T-cell (primary cell): ENCODE results near the gene TPD52L1. TPM values are rescaled to one million over a fixed set of nuclear protein-coding genes. Genes with fewer than 3 reads are reported as not detected.

Experiments
- ATAC-seq, 4 experiments: fragments of 200-7000 bp in 3 of 4; fragments of 150-1000 bp in 1 of 4; cut with Tn5 transposase; replicated peaks in 1 of 4; 1 replicate in 3 of 4; 2 replicates in 1 of 4; pipeline ENCODE4 v1.10.0; 2021; ENCODE audit warnings: moderate library complexity in 3 of 4, mild to moderate bottlenecking in 2 of 4, moderate number of reproducible peaks in 1 of 4
- CTCF ChIA-PET, 2 donors: fragments of 300-600 bp; sonication (Branson Sonifier 250); formaldehyde crosslinking; loops; one replicate each; lab custom pipeline; 2022; ENCODE audit warnings: antibody characterized with exemption in 2 of 2; lab: Charles Lee
- POLR2A ChIA-PET, 2 donors: fragments of 300-600 bp; sonication (Branson Sonifier 250); formaldehyde crosslinking; loops; one replicate each; lab custom pipeline; 2022; ENCODE audit warnings: antibody characterized with exemption in 2 of 2; lab: Charles Lee
- DNase-seq, 35 experiments: peaks; one replicate each; pipeline versions ENCODE4 v3.0.0 to v3.0.0-alpha.2; 2013 to 2023
- H3K27ac ChIP-seq: one replicate; pipeline ENCODE4 v1.5.1; 2013; ENCODE audit warnings: low read length
- H3K27me3 ChIP-seq, 2 experiments: replicated peaks in 1 of 2; 1 replicate in 1 of 2; 2 replicates in 1 of 2; pipeline versions ENCODE4 v1.6.1 to v1.7.0; 2013; ENCODE audit warnings: low read length in 1 of 2, mixed read lengths in 1 of 2; ENCODE audit not compliant: control insufficient read depth in 2 of 2, insufficient read depth in 2 of 2; ENCODE audit errors: extremely low read depth in 1 of 2
- H3K36me3 ChIP-seq, 2 donors: 1 replicate in 1 of 2; 2 replicates in 1 of 2; pipeline versions ENCODE4 v1.6.1 to v1.7.0; 2013; ENCODE audit warnings: low read length in 1 of 2; ENCODE audit not compliant: control insufficient read depth in 2 of 2, insufficient read depth in 1 of 2; ENCODE audit errors: extremely low read depth in 1 of 2
- H3K4me1 ChIP-seq, 2 experiments: 1 replicate in 1 of 2; 2 replicates in 1 of 2; pipeline versions ENCODE4 v1.6.1 to v1.7.0; 2013; ENCODE audit warnings: low read length in 2 of 2, mixed read lengths in 1 of 2; ENCODE audit not compliant: insufficient read depth in 2 of 2, control insufficient read depth in 1 of 2; ENCODE audit errors: extremely low read depth in 1 of 2
- H3K4me3 ChIP-seq, 2 donors: 1 replicate in 1 of 2; 2 replicates in 1 of 2; pipeline versions ENCODE4 v1.5.1 to v1.7.0; 2013; ENCODE audit warnings: mild to moderate bottlenecking in 2 of 2, low read length in 1 of 2, moderate library complexity in 1 of 2; ENCODE audit not compliant: control insufficient read depth in 1 of 2; ENCODE audit errors: extremely low read depth in 1 of 2
- H3K9me3 ChIP-seq: 2 replicates; pipeline ENCODE4 v1.7.0; 2013
- H3K27ac Mint-ChIP-seq, 2 donors: one replicate each; pipeline ENCODE4 v1.8.0; 2020 to 2021; ENCODE audit warnings: mild to moderate bottlenecking in 2 of 2, mixed read lengths in 2 of 2
- H3K27me3 Mint-ChIP-seq, 2 donors: one replicate each; pipeline ENCODE4 v1.8.0; 2021 to 2022; ENCODE audit warnings: mixed read lengths in 2 of 2
- H3K36me3 Mint-ChIP-seq: one replicate; pipeline ENCODE4 v1.8.0; 2021; ENCODE audit warnings: mixed read lengths
- H3K4me1 Mint-ChIP-seq, 3 donors: one replicate each; pipeline ENCODE4 v1.8.0; 2020 to 2022; ENCODE audit warnings: mixed read lengths in 3 of 3, mild to moderate bottlenecking in 1 of 3
- H3K4me3 Mint-ChIP-seq, 3 donors: one replicate each; pipeline ENCODE4 v1.8.0; 2020 to 2022; ENCODE audit warnings: mild to moderate bottlenecking in 3 of 3, mixed read lengths in 3 of 3, moderate library complexity in 3 of 3
- H3K9me3 Mint-ChIP-seq, 3 donors: one replicate each; pipeline ENCODE4 v1.8.0; 2020 to 2022; ENCODE audit warnings: mixed read lengths in 3 of 3
- WGBS: methylation state at CpG from one replicate; pipeline ENCODE4 v1.1.5; 2013; ENCODE audit warnings: missing lambda C conversion rate; ENCODE audit not compliant: insufficient coverage; 5-methylcytosine and 5-hydroxymethylcytosine counted together
- total RNA-seq, 35 experiments: library from RNA in 6 of 35; stranded (reverse) in 6 of 35; fragments of 120-200 nt in 1 of 35; gene quantifications; one replicate each; pipeline versions ENCODE4 v1.2.1 to v1.2.4 and lab custom pipeline; 2013 to 2026

The TPD52L1 gene
- total RNA-seq, 5 donors from 2014 or later (not counting 1 experiment from before 2014, with no cell fraction given), result 0.20 to 0.89 (median 0.47) TPM; not detected in 1

DNA sequence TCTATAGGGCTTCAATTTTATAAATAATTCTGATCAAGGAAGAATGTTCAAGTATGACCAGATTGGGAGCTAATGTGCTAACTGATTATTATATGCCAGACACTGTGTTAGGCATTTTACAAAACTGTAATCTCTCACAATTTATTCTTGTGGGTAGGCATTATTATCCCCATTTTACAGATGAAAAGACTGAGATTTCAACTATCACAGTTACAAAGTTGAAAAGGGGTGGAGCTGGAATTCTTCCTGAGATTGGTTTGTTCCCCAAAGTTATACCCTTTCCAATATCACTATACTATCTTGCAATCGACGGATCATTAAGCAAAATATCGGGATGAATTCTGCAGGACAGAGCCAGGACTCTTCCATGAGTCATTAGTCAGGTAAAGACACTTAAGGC, 57.1 kb downstream of the TPD52L1 start:
- Histone ChIP-seq H3K4me3 (no peak overlapping the region), H3K27me3 (peaks cover 0 to 3% of the 10 kb centered on the region in 2 experiments), H3K9me3 (no peaks in the 10 kb centered on the region), H3K27ac (no peak overlapping the region), H3K4me1 (no peaks in the 10 kb centered on the region), H3K36me3 (no peaks in the 10 kb centered on the region)
- ChIA-PET POLR2A (no interaction called here), CTCF (interaction anchor here in 1 of 2 donors (1.1 kb wide), 1 partner anchor 17 kb away, joined by 7 read pairs; no protein-coding TSS in a partner anchor)
- ATAC-seq (no peak), DNase-seq (no peak)
- H3K36me3 Mint-ChIP-seq, result no peaks in the 10 kb centered on the region
- no peaks in the 10 kb centered on the region for H3K4me1 Mint-ChIP-seq
- no peak overlapping the region for H3K27ac Mint-ChIP-seq
- H3K27me3 Mint-ChIP-seq, result peaks cover 4 to 9% of the 10 kb centered on the region in 2 donors
- H3K4me3 Mint-ChIP-seq, result no peak overlapping the region
- no peaks in the 10 kb centered on the region for H3K9me3 Mint-ChIP-seq
- no CpG with 5 or more reads among the region's 3 CpGs for WGBS

DNA sequence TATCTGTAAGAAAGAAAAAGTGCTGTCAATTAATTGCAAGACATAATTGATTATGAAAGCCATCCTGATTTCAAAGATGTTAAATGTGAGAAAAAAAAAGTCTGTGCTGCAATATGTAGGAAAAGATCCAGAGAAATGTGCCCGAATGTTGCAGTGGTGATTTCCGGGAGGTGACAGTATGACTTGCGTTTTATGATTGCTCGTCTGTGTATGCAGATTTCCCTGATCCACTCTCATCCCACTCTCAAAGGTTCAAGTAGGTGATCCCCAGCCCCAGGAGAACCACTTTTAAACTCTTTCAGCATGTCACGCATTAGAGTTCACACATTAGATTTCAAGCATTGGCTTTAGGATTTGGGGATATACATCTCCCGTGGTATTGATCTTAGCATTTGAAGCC, 57.8 kb downstream of the TPD52L1 start:
- H3K9me3 Mint-ChIP-seq, result no peaks in the 10 kb centered on the region
- H3K36me3 Mint-ChIP-seq, result no peaks in the 10 kb centered on the region
- H3K4me3 Mint-ChIP-seq, result no peak overlapping the region

DNA sequence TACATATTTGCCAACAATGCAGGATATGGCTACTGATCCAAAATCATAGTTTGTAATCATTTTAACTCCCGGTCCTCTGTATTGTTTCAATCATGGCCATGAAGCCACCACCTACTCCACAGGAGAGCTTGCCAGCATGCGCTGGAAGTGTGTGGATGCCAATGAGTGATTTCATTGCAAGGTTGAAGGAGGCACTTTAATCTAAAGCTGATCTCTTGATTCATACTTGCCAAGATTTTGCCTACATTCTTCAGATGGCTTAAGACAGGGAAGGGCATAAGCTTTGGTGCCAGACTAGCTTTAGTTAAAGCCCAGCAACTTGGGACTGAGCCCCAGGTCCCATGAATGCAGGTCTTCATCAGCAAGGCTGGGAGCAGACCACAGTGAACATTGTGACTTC, 58.8 kb downstream of the TPD52L1 start:
- Histone ChIP-seq H3K4me3 (no peak overlapping the region), H3K9me3 (no peaks in the 10 kb centered on the region), H3K4me1 (no peaks in the 10 kb centered on the region), H3K36me3 (no peaks in the 10 kb centered on the region), H3K27me3 (peaks cover 0 to 3% of the 10 kb centered on the region in 2 experiments), H3K27ac (no peak overlapping the region)
- WGBS, result no CpG with 5 or more reads among the region's 2 CpGs
- DNase-seq (no peak), ATAC-seq (no peak)
- Mint-ChIP-seq H3K36me3 (no peaks in the 10 kb centered on the region), H3K27ac (no peak overlapping the region), H3K4me1 (no peaks in the 10 kb centered on the region), H3K27me3 (peaks cover 4 to 6% of the 10 kb centered on the region in 2 donors), H3K9me3 (no peaks in the 10 kb centered on the region), H3K4me3 (no peak overlapping the region)
- ChIA-PET CTCF (no interaction called here), POLR2A (no interaction called here)

More for the DNA sequence above, 57.8 kb downstream of the TPD52L1 start:
- ATAC-seq (no peak), DNase-seq (no peak)
- POLR2A ChIA-PET, result no interaction called here
- CTCF ChIA-PET, result no interaction called here
- H3K27ac Mint-ChIP-seq, result no peak overlapping the region
- no peak overlapping the region for H3K27ac ChIP-seq
- peaks cover 4 to 9% of the 10 kb centered on the region in 2 donors for H3K27me3 Mint-ChIP-seq
- H3K36me3 ChIP-seq, result no peaks in the 10 kb centered on the region
- H3K27me3 ChIP-seq, result peaks cover 0 to 3% of the 10 kb centered on the region in 2 experiments
- H3K4me1 Mint-ChIP-seq, result no peaks in the 10 kb centered on the region
- no peaks in the 10 kb centered on the region for H3K9me3 ChIP-seq
- WGBS, result no CpG with 5 or more reads among the region's 6 CpGs
- H3K4me1 ChIP-seq, result no peaks in the 10 kb centered on the region
- H3K4me3 ChIP-seq, result no peak overlapping the region

DNA sequence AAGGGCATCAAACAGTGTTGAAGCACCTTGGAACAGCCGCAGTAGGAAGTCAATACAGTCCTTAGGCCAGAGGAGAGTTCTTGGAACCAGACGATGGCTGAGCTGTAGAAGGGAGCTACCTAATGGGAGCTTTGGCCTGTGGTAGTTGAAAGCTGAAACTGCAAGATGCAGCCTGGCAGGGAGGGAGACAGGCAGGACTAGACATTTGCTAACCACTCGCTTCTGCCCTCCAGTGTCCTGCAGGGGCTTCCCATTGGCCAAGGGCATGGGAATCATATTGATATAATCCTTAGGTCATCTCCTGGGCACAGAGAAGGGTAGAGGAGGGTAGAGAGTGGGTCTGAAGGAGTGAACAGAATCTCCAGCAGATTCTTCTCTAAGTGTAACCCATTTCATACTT, 60.4 kb downstream of the TPD52L1 start:
- no peak for ATAC-seq
- Mint-ChIP-seq H3K4me3 (no peak overlapping the region), H3K36me3 (no peaks in the 10 kb centered on the region), H3K27ac (no peak overlapping the region), H3K4me1 (no peaks in the 10 kb centered on the region), H3K9me3 (no peaks in the 10 kb centered on the region), H3K27me3 (peaks cover 4 to 6% of the 10 kb centered on the region in 2 donors)
- Histone ChIP-seq H3K27ac (no peak overlapping the region), H3K27me3 (peaks cover 0 to 3% of the 10 kb centered on the region in 2 experiments), H3K9me3 (no peaks in the 10 kb centered on the region), H3K36me3 (no peaks in the 10 kb centered on the region), H3K4me3 (no peak overlapping the region), H3K4me1 (no peaks in the 10 kb centered on the region)
- DNase-seq, result no peak
- 93% methylated on average over 2 of the region's 3 CpGs for WGBS
- POLR2A ChIA-PET, result no interaction called here
- CTCF ChIA-PET, result no interaction called here

DNA sequence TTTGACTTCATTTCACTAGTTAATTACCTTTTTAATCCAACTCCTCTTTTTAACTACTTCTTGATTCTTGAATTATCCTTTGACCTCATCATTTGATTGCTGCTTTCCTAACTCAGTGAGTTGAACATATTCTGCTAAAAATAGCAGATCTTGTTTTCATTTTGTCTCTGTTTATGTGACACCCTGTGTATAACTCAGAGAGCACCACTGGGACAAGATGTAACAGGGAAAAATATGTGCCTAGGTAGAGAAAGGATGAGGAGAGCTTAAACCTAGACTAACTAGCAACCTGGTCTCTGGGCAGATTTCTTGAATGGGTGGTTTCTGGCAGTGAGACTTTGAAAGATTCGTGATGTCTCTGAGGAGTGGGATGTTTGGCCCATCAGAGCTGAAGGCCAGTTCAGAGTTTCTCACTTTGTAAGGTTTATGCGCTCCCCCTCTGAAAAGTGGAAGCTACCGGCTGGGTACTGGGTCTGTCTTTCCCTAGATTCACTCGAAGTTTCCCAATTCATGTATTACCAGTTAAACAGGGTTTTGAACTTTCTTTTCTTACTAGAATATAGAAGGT, 61.8 kb downstream of the TPD52L1 start:
- no peak overlapping the region for H3K27ac Mint-ChIP-seq
- WGBS, result 100% methylated on average over 1 of the region's 4 CpGs
- no peaks in the 10 kb centered on the region for H3K4me1 Mint-ChIP-seq
- no peaks in the 10 kb centered on the region for H3K36me3 ChIP-seq
- peaks cover 6% of the 10 kb centered on the region in 2 donors for H3K27me3 Mint-ChIP-seq
- no peak overlapping the region for H3K4me3 Mint-ChIP-seq
- H3K27me3 ChIP-seq, result peaks cover 0 to 3% of the 10 kb centered on the region in 2 experiments
- no peaks in the 10 kb centered on the region for H3K4me1 ChIP-seq
- H3K9me3 ChIP-seq, result no peaks in the 10 kb centered on the region
- H3K27ac ChIP-seq, result no peak overlapping the region
- no peaks in the 10 kb centered on the region for H3K9me3 Mint-ChIP-seq
- no peaks in the 10 kb centered on the region for H3K36me3 Mint-ChIP-seq
- H3K4me3 ChIP-seq, result no peak overlapping the region
- CTCF ChIA-PET, result no interaction called here
- ATAC-seq, result no peak
- POLR2A ChIA-PET, result no interaction called here
- DNase-seq, result no peak

DNA sequence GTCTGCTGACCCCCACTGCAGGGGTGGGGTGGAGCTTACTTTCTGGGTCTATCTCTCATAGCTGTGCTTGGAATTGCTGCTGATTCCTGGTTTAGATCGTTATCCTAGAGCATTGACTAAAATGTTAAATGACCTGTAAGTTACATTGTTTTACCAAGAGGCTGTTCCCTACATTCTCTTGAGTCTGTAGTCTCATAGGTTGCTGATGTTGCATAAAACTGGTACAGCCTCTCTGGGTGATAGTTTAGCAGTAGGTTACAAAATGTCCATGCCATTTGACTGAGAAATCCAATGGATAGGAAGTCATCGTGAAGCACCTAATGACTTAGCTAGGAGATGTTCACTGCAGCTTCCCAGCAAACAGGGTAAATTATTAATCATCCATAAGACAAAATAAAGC, 62.4 kb downstream of the TPD52L1 start:
- Mint-ChIP-seq H3K9me3 (no peaks in the 10 kb centered on the region), H3K36me3 (no peaks in the 10 kb centered on the region), H3K4me3 (no peak overlapping the region), H3K27ac (no peak overlapping the region), H3K27me3 (peaks cover 6% of the 10 kb centered on the region in 2 donors), H3K4me1 (no peaks in the 10 kb centered on the region)
- Histone ChIP-seq H3K4me1 (no peaks in the 10 kb centered on the region), H3K36me3 (no peaks in the 10 kb centered on the region), H3K9me3 (no peaks in the 10 kb centered on the region), H3K27me3 (peaks cover 0 to 6% of the 10 kb centered on the region in 2 experiments), H3K4me3 (no peak overlapping the region), H3K27ac (no peak overlapping the region)
- 86% methylated on average over 1 of the region's 2 CpGs for WGBS
- DNase-seq (no peak), ATAC-seq (no peak)
- POLR2A ChIA-PET, result no interaction called here
- CTCF ChIA-PET, result no interaction called here
